Measurements from ENCODE around the gene RHOB. TPM values are rescaled to one million over a fixed set of nuclear protein-coding genes. Genes with fewer than 3 reads are reported as not detected.
"Not testable (repeated sequence)": the region's sequence is repeated elsewhere in the genome, so short reads cannot be mapped to it uniquely, and the experiment has no call there.

The RHOB gene
- total RNA-seq, 1 experiment from 2014 or later, result 38.9 TPM

- no peaks in the 10 kb centered on the region for H3K9me3 ChIP-seq (ENCODE audit: control insufficient read depth, insufficient read depth, low read depth, low read length)
- no peaks in the 10 kb centered on the region for H3K4me1 ChIP-seq (ENCODE audit: control insufficient read depth, insufficient read depth, low read length)
- BruUV-seq (replicated peaks), result no TSS peak
- DNase-seq (ENCODE audit: low read depth, low spot score) (no peak), ATAC-seq (no peak)
- no peak for TF ChIP-seq SIN3A (IDR thresholded peaks at IDR 0.05; ENCODE audit: borderline replicate concordance, insufficient read depth, low read depth, low read length)
- no peak for TF ChIP-seq TCF7L2 (IDR thresholded peaks at IDR 0.05; ENCODE audit: low read depth, low read length)
- no peak for TF ChIP-seq REST (IDR thresholded peaks at IDR 0.05; ENCODE audit: insufficient read depth in 1 of 2, low read depth in 2 of 2, low read length in 1 of 2)
- TF ChIP-seq CTCF (IDR thresholded peaks at IDR 0.05), result no peak
- no peak for TF ChIP-seq POLR2AphosphoS5 (IDR thresholded peaks at IDR 0.05; ENCODE audit: low read depth, low read length)
- H3K36me3 ChIP-seq (ENCODE audit: control insufficient read depth, insufficient read depth, low read length), result no peaks in the 10 kb centered on the region
- POLR2A ChIA-PET, result no interaction called here
- intact Hi-C loops (cut with micrococcal nuclease; ENCODE audit: unreplicated experiment), result no loop called here
- in situ Hi-C loops (cut with HindIII; ENCODE audit: low pct_unique_long_range_greater_than_20kb, low sequenced_read_pairs), result no loop called here
- no peak overlapping the region for H3K4me3 ChIP-seq (ENCODE audit: low read depth in 2 of 2, low read length in 2 of 2)
- CTCF ChIA-PET, result no interaction called here
- no peak overlapping the region for H3K27ac ChIP-seq (ENCODE audit: low read length)
- no peaks in the 10 kb centered on the region for H3K27me3 ChIP-seq (ENCODE audit: control insufficient read depth, insufficient read depth, low read length)
These were observed 31.4 kb upstream of the RHOB start for GRCh38 chr2:20415511-20415918.

- in situ Hi-C loops (cut with HindIII; ENCODE audit: low pct_unique_long_range_greater_than_20kb, low sequenced_read_pairs) (no loop called here), intact Hi-C loops (cut with micrococcal nuclease; ENCODE audit: unreplicated experiment) (no loop called here)
- BruUV-seq (replicated peaks), result no TSS peak
- Histone ChIP-seq H3K27ac (ENCODE audit: low read length) (no peak overlapping the region), H3K27me3 (ENCODE audit: control insufficient read depth, insufficient read depth, low read length) (no peaks in the 10 kb centered on the region), H3K4me3 (ENCODE audit: low read depth in 2 of 2, low read length in 2 of 2) (no peak overlapping the region), H3K9me3 (ENCODE audit: control insufficient read depth, insufficient read depth, low read depth, low read length) (no peaks in the 10 kb centered on the region), H3K36me3 (ENCODE audit: control insufficient read depth, insufficient read depth, low read length) (no peaks in the 10 kb centered on the region), H3K4me1 (ENCODE audit: control insufficient read depth, insufficient read depth, low read length) (no peaks in the 10 kb centered on the region)
- POLR2A ChIA-PET, result no interaction called here
- no peak for DNase-seq (ENCODE audit: low read depth, low spot score)
- TF ChIP-seq CTCF (IDR thresholded peaks at IDR 0.05) (no peak), REST (IDR thresholded peaks at IDR 0.05; ENCODE audit: insufficient read depth in 1 of 2, low read depth in 2 of 2, low read length in 1 of 2) (no peak), SIN3A (IDR thresholded peaks at IDR 0.05; ENCODE audit: borderline replicate concordance, insufficient read depth, low read depth, low read length) (no peak), TCF7L2 (IDR thresholded peaks at IDR 0.05; ENCODE audit: low read depth, low read length) (no peak), POLR2AphosphoS5 (IDR thresholded peaks at IDR 0.05; ENCODE audit: low read depth, low read length) (no peak)
- ATAC-seq, result no peak
- CTCF ChIA-PET, result no interaction called here
These were observed 30.2 kb upstream of the RHOB start for GRCh38 chr2:20416723-20417122.

GRCh38 chr2:20417230-20417821 lies 29.5 kb upstream of the RHOB start:
- intact Hi-C loops (cut with micrococcal nuclease; ENCODE audit: unreplicated experiment); H3K9me3 ChIP-seq (ENCODE audit: control insufficient read depth, insufficient read depth, low read depth, low read length); DNase-seq (ENCODE audit: low read depth, low spot score); POLR2A ChIA-PET; H3K4me3 ChIP-seq (ENCODE audit: low read depth in 2 of 2, low read length in 2 of 2); ATAC-seq; H3K27ac ChIP-seq (ENCODE audit: low read length); H3K4me1 ChIP-seq (ENCODE audit: control insufficient read depth, insufficient read depth, low read length); H3K27me3 ChIP-seq (ENCODE audit: control insufficient read depth, insufficient read depth, low read length); CTCF ChIA-PET; in situ Hi-C loops (cut with HindIII; ENCODE audit: low pct_unique_long_range_greater_than_20kb, low sequenced_read_pairs); H3K36me3 ChIP-seq (ENCODE audit: control insufficient read depth, insufficient read depth, low read length); BruUV-seq (replicated peaks): not testable (repeated sequence)

All from Panc1 (cell line).